ENCODE measurements around the gene RAC3. TPM values are rescaled to one million over a fixed set of nuclear protein-coding genes. Genes with fewer than 3 reads are reported as not detected.

The RAC3 gene
- total and polyA plus RNA-seq, 2 experiments from 2014 or later: 5.5 to 11.8 TPM

DNA sequence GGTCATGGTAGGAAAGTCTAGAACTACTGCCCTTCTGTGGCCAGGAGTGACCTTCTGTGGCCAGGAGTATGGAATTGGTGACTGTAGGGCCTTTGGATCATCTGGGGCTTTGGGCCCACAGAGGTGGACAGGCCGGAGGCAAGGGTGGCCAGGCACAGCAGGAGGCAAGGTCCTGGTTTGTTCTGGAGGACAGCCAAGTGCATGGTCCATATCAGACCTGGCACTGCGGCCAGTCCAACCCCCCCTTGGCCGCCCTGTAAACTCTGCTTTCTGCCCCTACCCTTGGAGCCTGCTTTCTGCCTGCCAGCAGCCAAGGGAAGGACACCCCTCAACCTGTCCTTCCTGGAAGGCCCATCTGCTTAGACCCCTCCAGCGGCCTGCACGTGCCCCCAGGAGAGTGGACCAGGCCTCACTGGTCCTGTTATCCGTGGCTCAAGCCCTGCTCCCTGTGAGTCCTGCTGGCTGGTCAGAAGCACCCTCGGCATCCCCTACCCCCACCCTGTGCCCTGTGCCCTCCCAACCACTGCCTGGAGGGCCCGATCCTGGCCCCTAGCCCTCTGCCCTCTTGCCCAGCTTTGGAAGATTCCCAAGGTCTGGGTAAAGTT lies 8.3 kb downstream of the RAC3 start:
- Histone ChIP-seq H3K36me3 (replicated peaks; ENCODE audit: insufficient read depth, low read depth) (no peaks in the 10 kb centered on the region), H3K27ac (no peak overlapping the region), H3K4me2 (no peak overlapping the region), H4K20me1 (ENCODE audit: insufficient read depth, poor library complexity, severe bottlenecking) (no peaks in the 10 kb centered on the region), H3K79me2 (peaks cover 11% of the 10 kb centered on the region), H3K9me2 (replicated peaks; ENCODE audit: insufficient read depth) (no peaks in the 10 kb centered on the region), H3K4me1 (ENCODE audit: insufficient read depth) (peaks cover 9% of the 10 kb centered on the region), H2AFZ (no peak overlapping the region), H3K27me3 (no peaks in the 10 kb centered on the region), H3K9me3 (ENCODE audit: low read depth) (no peaks in the 10 kb centered on the region), H3K4me3 (no peak overlapping the region)
- no peak for DNase-seq (ENCODE audit: low spot score)
- TF ChIP-seq EZH2phosphoT487 (IDR thresholded peaks at IDR 0.05; ENCODE audit: low read depth, severe bottlenecking, unreplicated experiment) (no peak), EZH2 (IDR thresholded peaks at IDR 0.05; ENCODE audit: borderline replicate concordance) (no peak)
- TF ChIP-seq, protein P1, sequence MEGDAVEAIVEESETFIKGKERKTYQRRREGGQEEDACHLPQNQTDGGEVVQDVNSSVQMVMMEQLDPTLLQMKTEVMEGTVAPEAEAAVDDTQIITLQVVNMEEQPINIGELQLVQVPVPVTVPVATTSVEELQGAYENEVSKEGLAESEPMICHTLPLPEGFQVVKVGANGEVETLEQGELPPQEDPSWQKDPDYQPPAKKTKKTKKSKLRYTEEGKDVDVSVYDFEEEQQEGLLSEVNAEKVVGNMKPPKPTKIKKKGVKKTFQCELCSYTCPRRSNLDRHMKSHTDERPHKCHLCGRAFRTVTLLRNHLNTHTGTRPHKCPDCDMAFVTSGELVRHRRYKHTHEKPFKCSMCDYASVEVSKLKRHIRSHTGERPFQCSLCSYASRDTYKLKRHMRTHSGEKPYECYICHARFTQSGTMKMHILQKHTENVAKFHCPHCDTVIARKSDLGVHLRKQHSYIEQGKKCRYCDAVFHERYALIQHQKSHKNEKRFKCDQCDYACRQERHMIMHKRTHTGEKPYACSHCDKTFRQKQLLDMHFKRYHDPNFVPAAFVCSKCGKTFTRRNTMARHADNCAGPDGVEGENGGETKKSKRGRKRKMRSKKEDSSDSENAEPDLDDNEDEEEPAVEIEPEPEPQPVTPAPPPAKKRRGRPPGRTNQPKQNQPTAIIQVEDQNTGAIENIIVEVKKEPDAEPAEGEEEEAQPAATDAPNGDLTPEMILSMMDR (IDR thresholded peaks at IDR 0.05; ENCODE audit: poor library complexity): no peak
- WGBS (ENCODE audit: low lambda C conversion rate, missing lambda C conversion rate): 97% methylated on average over 7 of the region's 8 CpGs

DNA sequence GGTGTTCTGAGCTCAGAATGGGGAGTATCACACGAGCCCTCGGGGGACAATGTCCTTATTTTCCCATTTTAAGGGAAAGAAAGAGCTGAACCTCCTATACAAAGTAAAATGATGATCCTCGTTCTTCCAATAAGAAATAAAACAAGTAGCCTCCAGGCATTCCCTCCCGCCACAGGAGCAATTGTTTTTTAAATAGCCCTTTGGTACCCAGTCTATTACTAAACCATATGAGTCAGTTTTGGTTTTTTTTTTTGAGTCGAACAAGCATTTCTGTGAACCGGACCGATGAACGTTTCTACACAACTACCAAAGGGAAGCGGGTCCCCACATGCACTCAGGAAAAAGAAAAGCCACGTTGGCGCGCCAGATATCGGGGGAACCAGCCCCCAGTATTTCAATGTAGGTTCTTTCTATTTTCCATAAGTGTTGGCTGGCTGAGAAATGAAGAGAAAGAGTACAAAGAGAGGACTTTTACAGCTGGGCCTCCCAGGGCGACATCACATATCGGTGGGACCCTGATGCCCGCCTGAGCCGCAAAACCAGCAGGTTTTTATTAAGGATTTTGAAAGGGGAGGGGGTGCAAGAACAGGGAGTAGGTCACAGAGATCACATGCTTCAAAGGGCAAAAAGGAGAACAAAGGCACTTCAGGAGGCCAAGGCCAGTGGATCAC lies 9.8 kb downstream of the RAC3 start:
- WGBS (ENCODE audit: low lambda C conversion rate, missing lambda C conversion rate): 92% methylated on average over 17 of the region's 17 CpGs

DNA sequence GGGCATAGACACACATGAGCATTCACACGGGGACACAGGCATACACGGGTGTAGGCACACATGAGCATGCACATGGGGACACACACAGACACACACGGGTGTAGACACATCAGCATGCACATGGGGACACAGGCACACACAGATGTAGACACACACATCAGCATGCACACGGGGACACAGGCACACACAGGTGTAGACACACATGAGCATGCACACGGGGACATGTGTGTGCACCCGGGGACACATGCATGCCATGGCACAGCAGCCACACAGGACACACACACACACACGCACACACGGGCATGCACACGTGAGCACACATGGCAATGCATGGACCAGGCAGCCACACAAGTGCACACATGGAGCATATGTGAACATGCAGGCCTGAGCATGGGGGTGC lies 11.2 kb downstream of the RAC3 start:
- H3K79me2 ChIP-seq: no peaks in the 10 kb centered on the region
- 87% methylated on average over 9 of the region's 9 CpGs for WGBS (ENCODE audit: low lambda C conversion rate, missing lambda C conversion rate)

More for the DNA sequence above, 9.8 kb downstream of the RAC3 start:
- H3K79me2 ChIP-seq: peaks cover 3% of the 10 kb centered on the region
- no peak overlapping the region for H3K27ac ChIP-seq
- no peaks in the 10 kb centered on the region for H3K9me2 ChIP-seq (replicated peaks; ENCODE audit: insufficient read depth)
- no peak overlapping the region for H3K4me2 ChIP-seq
- H4K20me1 ChIP-seq (ENCODE audit: insufficient read depth, poor library complexity, severe bottlenecking): no peaks in the 10 kb centered on the region
- H3K9me3 ChIP-seq (ENCODE audit: low read depth): no peaks in the 10 kb centered on the region
- no peak overlapping the region for H2AFZ ChIP-seq
- H3K36me3 ChIP-seq (replicated peaks; ENCODE audit: insufficient read depth, low read depth): no peaks in the 10 kb centered on the region
- no peak overlapping the region for H3K4me3 ChIP-seq
- TF ChIP-seq EZH2 (IDR thresholded peaks at IDR 0.05; ENCODE audit: borderline replicate concordance) (no peak), EZH2phosphoT487 (IDR thresholded peaks at IDR 0.05; ENCODE audit: low read depth, severe bottlenecking, unreplicated experiment) (no peak)
- TF ChIP-seq, protein P1 (IDR thresholded peaks at IDR 0.05; ENCODE audit: poor library complexity): no peak
- no peaks in the 10 kb centered on the region for H3K27me3 ChIP-seq
- H3K4me1 ChIP-seq (ENCODE audit: insufficient read depth): peaks cover 5% of the 10 kb centered on the region
- no peak for DNase-seq (ENCODE audit: low spot score)

More for the DNA sequence above, 11.2 kb downstream of the RAC3 start:
- TF ChIP-seq EZH2phosphoT487 (IDR thresholded peaks at IDR 0.05; ENCODE audit: low read depth, severe bottlenecking, unreplicated experiment): no peak
- TF ChIP-seq, protein P1 (IDR thresholded peaks at IDR 0.05; ENCODE audit: poor library complexity): no peak
- no peak for TF ChIP-seq EZH2 (IDR thresholded peaks at IDR 0.05; ENCODE audit: borderline replicate concordance)
- H3K4me1 ChIP-seq (ENCODE audit: insufficient read depth): no peaks in the 10 kb centered on the region
- H2AFZ ChIP-seq: no peak overlapping the region
- no peaks in the 10 kb centered on the region for H3K27me3 ChIP-seq
- H3K9me3 ChIP-seq (ENCODE audit: low read depth): no peaks in the 10 kb centered on the region
- no peak for DNase-seq (ENCODE audit: low spot score)
- no peak overlapping the region for H3K27ac ChIP-seq
- no peaks in the 10 kb centered on the region for H3K36me3 ChIP-seq (replicated peaks; ENCODE audit: insufficient read depth, low read depth)
- H3K4me3 ChIP-seq: no peak overlapping the region
- no peaks in the 10 kb centered on the region for H3K9me2 ChIP-seq (replicated peaks; ENCODE audit: insufficient read depth)
- no peaks in the 10 kb centered on the region for H4K20me1 ChIP-seq (ENCODE audit: insufficient read depth, poor library complexity, severe bottlenecking)
- H3K4me2 ChIP-seq: no peak overlapping the region
